WTC11 (cell line): Measurements from ENCODE around the gene LRRC75B. TPM values are rescaled to one million over a fixed set of nuclear protein-coding genes. Genes with fewer than 3 reads are reported as not detected.
A peak's percentile ranks its signal among the peaks of the same experiment; 100 is the strongest.

Source experiments
- ARID4B ChIP-seq: sonication (generic); formaldehyde crosslinking; IDR thresholded peaks from 2 replicates; pipeline ENCODE4 v1.8.0; 2023; ENCODE audit warnings: missing genetic modification reagents, mild to moderate bottlenecking, borderline replicate concordance
- CDX4 ChIP-seq: fragments of 250-450 bp; sonication (Bioruptor Pico); IDR thresholded peaks from 2 replicates; pipeline ENCODE4 v1.9.0; 2021; ENCODE audit warnings: moderate library complexity, mild to moderate bottlenecking, inconsistent platforms, borderline replicate concordance
- JAZF1 ChIP-seq: fragments of 250-450 bp; sonication (Bioruptor Pico); IDR thresholded peaks from 2 replicates; pipeline ENCODE4 v1.9.0; 2021; ENCODE audit warnings: moderate library complexity, mild to moderate bottlenecking, inconsistent platforms
- JUN ChIP-seq: sonication (generic); formaldehyde crosslinking; IDR thresholded peaks from 2 replicates; pipeline ENCODE4 v1.8.0; 2023; ENCODE audit warnings: mild to moderate bottlenecking, missing genetic modification reagents
- KAT7 ChIP-seq: sonication (generic); formaldehyde crosslinking; IDR thresholded peaks from 2 replicates; pipeline ENCODE4 v1.8.1; 2023; ENCODE audit warnings: missing genetic modification reagents, mild to moderate bottlenecking, borderline replicate concordance
- NFATC4 ChIP-seq: fragments of 250-450 bp; sonication (Bioruptor Pico); IDR thresholded peaks from 2 replicates; pipeline ENCODE4 v1.9.0; 2021; ENCODE audit warnings: mild to moderate bottlenecking
- NFYB ChIP-seq: sonication (generic); formaldehyde crosslinking; conservative IDR thresholded peaks from 2 replicates; pipeline ENCODE4 v1.8.0; 2022; ENCODE audit warnings: low read depth, missing genetic modification reagents
- RORB ChIP-seq: fragments of 250-450 bp; sonication (Bioruptor Pico); IDR thresholded peaks from 2 replicates; pipeline ENCODE4 v1.9.0; 2021; ENCODE audit warnings: mild to moderate bottlenecking
- TCF7 ChIP-seq: sonication (generic); formaldehyde crosslinking; IDR thresholded peaks from 2 replicates; pipeline ENCODE4 v1.8.0; 2022; ENCODE audit warnings: mild to moderate bottlenecking, low read depth, missing genetic modification reagents, moderate library complexity
- USF2 ChIP-seq: sonication (generic); formaldehyde crosslinking; IDR thresholded peaks from 2 replicates; pipeline ENCODE4 v1.8.1; 2023; ENCODE audit warnings: mild to moderate bottlenecking, missing genetic modification reagents, moderate library complexity
- ZNF317 ChIP-seq: sonication (generic); formaldehyde crosslinking; IDR thresholded peaks from 2 replicates; pipeline ENCODE4 v1.8.1; 2023; ENCODE audit warnings: low read depth, mild to moderate bottlenecking, moderate library complexity, missing genetic modification reagents, borderline replicate concordance
- ZNF425 ChIP-seq: fragments of 250-450 bp; sonication (Bioruptor Pico); conservative IDR thresholded peaks from 2 replicates; pipeline ENCODE4 v1.9.0; 2021; ENCODE audit warnings: mild to moderate bottlenecking
- ZSCAN18 ChIP-seq: fragments of 250-450 bp; sonication (Bioruptor Pico); IDR thresholded peaks from 2 replicates; pipeline ENCODE4 v2.1.2; 2022; ENCODE audit warnings: mild to moderate bottlenecking, moderate library complexity
- total RNA-seq: library from RNA; stranded (reverse); gene quantifications from 3 replicates; pipeline ENCODE4 v1.2.3, GENCODE V29; 2021
- TF ChIP-seq, protein P1 (sequence below): sonication (generic); formaldehyde crosslinking; IDR thresholded peaks from 2 replicates; pipeline ENCODE4 v1.8.1; 2023; ENCODE audit warnings: mild to moderate bottlenecking, moderate library complexity, missing genetic modification reagents
- TF ChIP-seq, protein P2 (sequence below): sonication (generic); formaldehyde crosslinking; IDR thresholded peaks from 2 replicates; pipeline ENCODE4 v1.8.1; 2022; ENCODE audit warnings: mild to moderate bottlenecking, missing genetic modification reagents, moderate library complexity, borderline replicate concordance
- TF ChIP-seq, protein P3 (sequence below): sonication (generic); formaldehyde crosslinking; IDR thresholded peaks from 2 replicates; pipeline ENCODE4 v1.8.0; 2022; ENCODE audit warnings: mild to moderate bottlenecking, missing genetic modification reagents
- TF ChIP-seq, protein P4 (sequence below): sonication (generic); formaldehyde crosslinking; IDR thresholded peaks from 2 replicates; pipeline ENCODE4 v1.8.0; 2022; ENCODE audit warnings: mild to moderate bottlenecking, missing genetic modification reagents
- TF ChIP-seq, protein P5 (sequence below): fragments of 250-450 bp; sonication (Bioruptor Pico); IDR thresholded peaks from 2 replicates; pipeline ENCODE4 v1.9.0; 2021; ENCODE audit warnings: mild to moderate bottlenecking

Gene LRRC75B
- total RNA-seq, 1 experiment from 2014 or later: 19.2 TPM

- TF ChIP-seq, protein P1, sequence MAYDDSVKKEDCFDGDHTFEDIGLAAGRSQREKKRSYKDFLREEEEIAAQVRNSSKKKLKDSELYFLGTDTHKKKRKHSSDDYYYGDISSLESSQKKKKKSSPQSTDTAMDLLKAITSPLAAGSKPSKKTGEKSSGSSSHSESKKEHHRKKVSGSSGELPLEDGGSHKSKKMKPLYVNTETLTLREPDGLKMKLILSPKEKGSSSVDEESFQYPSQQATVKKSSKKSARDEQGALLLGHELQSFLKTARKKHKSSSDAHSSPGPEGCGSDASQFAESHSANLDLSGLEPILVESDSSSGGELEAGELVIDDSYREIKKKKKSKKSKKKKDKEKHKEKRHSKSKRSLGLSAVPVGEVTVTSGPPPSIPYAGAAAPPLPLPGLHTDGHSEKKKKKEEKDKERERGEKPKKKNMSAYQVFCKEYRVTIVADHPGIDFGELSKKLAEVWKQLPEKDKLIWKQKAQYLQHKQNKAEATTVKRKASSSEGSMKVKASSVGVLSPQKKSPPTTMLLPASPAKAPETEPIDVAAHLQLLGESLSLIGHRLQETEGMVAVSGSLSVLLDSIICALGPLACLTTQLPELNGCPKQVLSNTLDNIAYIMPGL (CRISPR knock-in tag): no peak
- no peak for TF ChIP-seq ZNF317 (CRISPR knock-in tag)
- no peak for TF ChIP-seq ZNF425 (CRISPR knock-in tag)
- TF ChIP-seq, protein P2, sequence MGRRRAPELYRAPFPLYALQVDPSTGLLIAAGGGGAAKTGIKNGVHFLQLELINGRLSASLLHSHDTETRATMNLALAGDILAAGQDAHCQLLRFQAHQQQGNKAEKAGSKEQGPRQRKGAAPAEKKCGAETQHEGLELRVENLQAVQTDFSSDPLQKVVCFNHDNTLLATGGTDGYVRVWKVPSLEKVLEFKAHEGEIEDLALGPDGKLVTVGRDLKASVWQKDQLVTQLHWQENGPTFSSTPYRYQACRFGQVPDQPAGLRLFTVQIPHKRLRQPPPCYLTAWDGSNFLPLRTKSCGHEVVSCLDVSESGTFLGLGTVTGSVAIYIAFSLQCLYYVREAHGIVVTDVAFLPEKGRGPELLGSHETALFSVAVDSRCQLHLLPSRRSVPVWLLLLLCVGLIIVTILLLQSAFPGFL (CRISPR knock-in tag): no peak
- TF ChIP-seq USF2 (CRISPR knock-in tag): no peak
- TF ChIP-seq, protein P3, sequence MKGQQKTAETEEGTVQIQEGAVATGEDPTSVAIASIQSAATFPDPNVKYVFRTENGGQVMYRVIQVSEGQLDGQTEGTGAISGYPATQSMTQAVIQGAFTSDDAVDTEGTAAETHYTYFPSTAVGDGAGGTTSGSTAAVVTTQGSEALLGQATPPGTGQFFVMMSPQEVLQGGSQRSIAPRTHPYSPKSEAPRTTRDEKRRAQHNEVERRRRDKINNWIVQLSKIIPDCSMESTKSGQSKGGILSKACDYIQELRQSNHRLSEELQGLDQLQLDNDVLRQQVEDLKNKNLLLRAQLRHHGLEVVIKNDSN: no peak
- TF ChIP-seq, protein P4, sequence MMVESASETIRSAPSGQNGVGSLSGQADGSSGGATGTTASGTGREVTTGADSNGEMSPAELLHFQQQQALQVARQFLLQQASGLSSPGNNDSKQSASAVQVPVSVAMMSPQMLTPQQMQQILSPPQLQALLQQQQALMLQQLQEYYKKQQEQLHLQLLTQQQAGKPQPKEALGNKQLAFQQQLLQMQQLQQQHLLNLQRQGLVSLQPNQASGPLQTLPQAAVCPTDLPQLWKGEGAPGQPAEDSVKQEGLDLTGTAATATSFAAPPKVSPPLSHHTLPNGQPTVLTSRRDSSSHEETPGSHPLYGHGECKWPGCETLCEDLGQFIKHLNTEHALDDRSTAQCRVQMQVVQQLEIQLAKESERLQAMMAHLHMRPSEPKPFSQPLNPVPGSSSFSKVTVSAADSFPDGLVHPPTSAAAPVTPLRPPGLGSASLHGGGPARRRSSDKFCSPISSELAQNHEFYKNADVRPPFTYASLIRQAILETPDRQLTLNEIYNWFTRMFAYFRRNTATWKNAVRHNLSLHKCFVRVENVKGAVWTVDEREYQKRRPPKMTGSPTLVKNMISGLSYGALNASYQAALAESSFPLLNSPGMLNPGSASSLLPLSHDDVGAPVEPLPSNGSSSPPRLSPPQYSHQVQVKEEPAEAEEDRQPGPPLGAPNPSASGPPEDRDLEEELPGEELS: 0 out of 2 replicates have a peak, but pooled peaks have one; percentile 6
- no peak for TF ChIP-seq TCF7 (CRISPR knock-in tag)
- no peak for TF ChIP-seq RORB
- no peak for TF ChIP-seq NFYB
- no peak for TF ChIP-seq ARID4B (CRISPR knock-in tag)
- TF ChIP-seq NFATC4 (CRISPR knock-in tag): no peak
- no peak for TF ChIP-seq JAZF1 (CRISPR knock-in tag)
- TF ChIP-seq, protein P5, sequence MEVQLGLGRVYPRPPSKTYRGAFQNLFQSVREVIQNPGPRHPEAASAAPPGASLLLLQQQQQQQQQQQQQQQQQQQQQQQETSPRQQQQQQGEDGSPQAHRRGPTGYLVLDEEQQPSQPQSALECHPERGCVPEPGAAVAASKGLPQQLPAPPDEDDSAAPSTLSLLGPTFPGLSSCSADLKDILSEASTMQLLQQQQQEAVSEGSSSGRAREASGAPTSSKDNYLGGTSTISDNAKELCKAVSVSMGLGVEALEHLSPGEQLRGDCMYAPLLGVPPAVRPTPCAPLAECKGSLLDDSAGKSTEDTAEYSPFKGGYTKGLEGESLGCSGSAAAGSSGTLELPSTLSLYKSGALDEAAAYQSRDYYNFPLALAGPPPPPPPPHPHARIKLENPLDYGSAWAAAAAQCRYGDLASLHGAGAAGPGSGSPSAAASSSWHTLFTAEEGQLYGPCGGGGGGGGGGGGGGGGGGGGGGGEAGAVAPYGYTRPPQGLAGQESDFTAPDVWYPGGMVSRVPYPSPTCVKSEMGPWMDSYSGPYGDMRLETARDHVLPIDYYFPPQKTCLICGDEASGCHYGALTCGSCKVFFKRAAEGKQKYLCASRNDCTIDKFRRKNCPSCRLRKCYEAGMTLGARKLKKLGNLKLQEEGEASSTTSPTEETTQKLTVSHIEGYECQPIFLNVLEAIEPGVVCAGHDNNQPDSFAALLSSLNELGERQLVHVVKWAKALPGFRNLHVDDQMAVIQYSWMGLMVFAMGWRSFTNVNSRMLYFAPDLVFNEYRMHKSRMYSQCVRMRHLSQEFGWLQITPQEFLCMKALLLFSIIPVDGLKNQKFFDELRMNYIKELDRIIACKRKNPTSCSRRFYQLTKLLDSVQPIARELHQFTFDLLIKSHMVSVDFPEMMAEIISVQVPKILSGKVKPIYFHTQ (CRISPR knock-in tag): no peak
- TF ChIP-seq KAT7 (CRISPR knock-in tag): no peak
- no peak for TF ChIP-seq JUN (CRISPR knock-in tag)
- TF ChIP-seq CDX4: no peak
- TF ChIP-seq ZSCAN18 (CRISPR knock-in tag): no peak
These were observed 619 bp downstream of the LRRC75B start (continued) for GRCh38 chr22:24592058-24592850.
